ENCODE data around the gene HMCES. TPM values are rescaled to one million over a fixed set of nuclear protein-coding genes. Genes with fewer than 3 reads are reported as not detected.
A peak's percentile ranks its signal among the peaks of the same experiment; 100 is the strongest.

HMCES gene
- total and polyA plus RNA-seq, 11 donors = 30.0 to 46.6 (median 37.7) TPM

- Histone ChIP-seq H3K27ac (no peak overlapping the region), H3K9me3 (no peaks in the 10 kb centered on the region), H3K36me3 (peaks cover 3 to 70% (median 66%) of the 10 kb centered on the region in 9 donors), H3K27me3 (no peaks in the 10 kb centered on the region), H3K4me3 (no peak overlapping the region), H3K4me1 (peaks cover 0 to 26% (median 16%) of the 10 kb centered on the region in 12 donors)
- TF ChIP-seq, protein P1, sequence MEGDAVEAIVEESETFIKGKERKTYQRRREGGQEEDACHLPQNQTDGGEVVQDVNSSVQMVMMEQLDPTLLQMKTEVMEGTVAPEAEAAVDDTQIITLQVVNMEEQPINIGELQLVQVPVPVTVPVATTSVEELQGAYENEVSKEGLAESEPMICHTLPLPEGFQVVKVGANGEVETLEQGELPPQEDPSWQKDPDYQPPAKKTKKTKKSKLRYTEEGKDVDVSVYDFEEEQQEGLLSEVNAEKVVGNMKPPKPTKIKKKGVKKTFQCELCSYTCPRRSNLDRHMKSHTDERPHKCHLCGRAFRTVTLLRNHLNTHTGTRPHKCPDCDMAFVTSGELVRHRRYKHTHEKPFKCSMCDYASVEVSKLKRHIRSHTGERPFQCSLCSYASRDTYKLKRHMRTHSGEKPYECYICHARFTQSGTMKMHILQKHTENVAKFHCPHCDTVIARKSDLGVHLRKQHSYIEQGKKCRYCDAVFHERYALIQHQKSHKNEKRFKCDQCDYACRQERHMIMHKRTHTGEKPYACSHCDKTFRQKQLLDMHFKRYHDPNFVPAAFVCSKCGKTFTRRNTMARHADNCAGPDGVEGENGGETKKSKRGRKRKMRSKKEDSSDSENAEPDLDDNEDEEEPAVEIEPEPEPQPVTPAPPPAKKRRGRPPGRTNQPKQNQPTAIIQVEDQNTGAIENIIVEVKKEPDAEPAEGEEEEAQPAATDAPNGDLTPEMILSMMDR (IDR thresholded peaks at IDR 0.05) = no peak
- no peak for TF ChIP-seq POLR2A (IDR thresholded peaks at IDR 0.05)
- intact Hi-C loops (cut with DNase I) = loop anchor here in 4 of 10 donors (5.0 kb wide), 2 partner anchors 36 to 41 kb away; a partner anchor contains a TSS
- DNase-seq (no peak), ATAC-seq (no peak)
- 69 to 73% (median 70%) methylated on average over 2 of the region's 2 CpGs for WGBS, 4 donors
These were observed 2.3 kb upstream of the HMCES start for GRCh38 chr3:129276385-129276784.

DNA sequence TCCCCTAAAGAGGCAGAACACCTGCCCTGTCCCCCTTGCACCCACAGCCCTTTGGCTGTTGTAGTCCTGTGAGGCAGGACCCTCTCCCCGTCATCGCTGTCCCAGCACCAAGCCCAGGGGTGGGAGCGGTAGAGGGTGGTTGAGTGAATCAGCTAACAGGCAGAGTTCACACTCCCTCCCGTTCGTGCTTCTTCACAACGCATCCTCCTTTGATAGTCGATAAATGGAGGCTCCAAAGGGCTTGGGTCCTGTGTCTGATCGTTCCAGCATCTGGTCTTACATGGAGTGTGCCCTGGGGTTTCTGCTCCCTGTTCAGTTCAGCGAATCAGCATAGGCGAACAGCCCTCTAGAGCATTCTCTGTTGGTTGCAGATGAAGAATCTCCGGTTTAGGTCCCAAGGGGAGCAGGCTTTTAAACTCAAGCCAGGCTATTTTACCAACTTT lies 820 bp upstream of the HMCES start:
- Histone ChIP-seq H3K4me3 (peak overlapping the region in 10 of 12 donors; percentile 77 to 98 (median 91)), H3K27ac (peak overlapping the region; percentile 93 to 98 (median 96)), H3K4me1 (peaks cover 0 to 40% (median 17%) of the 10 kb centered on the region in 12 donors), H3K36me3 (peaks cover 3 to 58% (median 52%) of the 10 kb centered on the region in 9 donors), H3K27me3 (no peaks in the 10 kb centered on the region), H3K9me3 (no peaks in the 10 kb centered on the region)
- TF ChIP-seq, protein P1 (IDR thresholded peaks at IDR 0.05) = no peak
- TF ChIP-seq POLR2A (IDR thresholded peaks at IDR 0.05) = no peak
- DNase-seq (peak in 1 of 5 donors; percentile 18), ATAC-seq (no peak)
- intact Hi-C loops (cut with DNase I) = loop anchor here in 7 of 10 donors (2.0 to 5.0 kb wide), 4 partner anchors 34 to 39 kb away; a partner anchor contains a TSS
- WGBS, 4 donors = 63 to 68% (median 65%) methylated on average over 11 of the region's 11 CpGs

- intact Hi-C loops (cut with DNase I) = loop anchor here in 8 of 10 donors (1.0 to 5.0 kb wide), 5 partner anchors 33 to 38 kb away; a partner anchor contains a TSS
- peaks cover 0 to 40% (median 17%) of the 10 kb centered on the region in 12 donors for H3K4me1 ChIP-seq
- DNase-seq (peak in 4 of 5 donors; percentile 15 to 73 (median 38)), ATAC-seq (peak; percentile 7 to 67 (median 41))
- H3K4me3 ChIP-seq = peak overlapping the region; percentile 77 to 98 (median 91)
- H3K9me3 ChIP-seq = no peaks in the 10 kb centered on the region
- peak; percentile 52 to 75 for TF ChIP-seq POLR2A (IDR thresholded peaks at IDR 0.05)
- TF ChIP-seq, protein P1 (IDR thresholded peaks at IDR 0.05) = no peak
- peaks cover 3 to 48% (median 38%) of the 10 kb centered on the region in 9 donors for H3K36me3 ChIP-seq
- peak overlapping the region; percentile 93 to 98 (median 96) for H3K27ac ChIP-seq
- no peaks in the 10 kb centered on the region for H3K27me3 ChIP-seq
- WGBS, 4 donors = 1% methylated on average over 48 to 82 of the region's 82 CpGs
These were observed 566 bp downstream of the HMCES start for GRCh38 chr3:129278966-129279906.

DNA sequence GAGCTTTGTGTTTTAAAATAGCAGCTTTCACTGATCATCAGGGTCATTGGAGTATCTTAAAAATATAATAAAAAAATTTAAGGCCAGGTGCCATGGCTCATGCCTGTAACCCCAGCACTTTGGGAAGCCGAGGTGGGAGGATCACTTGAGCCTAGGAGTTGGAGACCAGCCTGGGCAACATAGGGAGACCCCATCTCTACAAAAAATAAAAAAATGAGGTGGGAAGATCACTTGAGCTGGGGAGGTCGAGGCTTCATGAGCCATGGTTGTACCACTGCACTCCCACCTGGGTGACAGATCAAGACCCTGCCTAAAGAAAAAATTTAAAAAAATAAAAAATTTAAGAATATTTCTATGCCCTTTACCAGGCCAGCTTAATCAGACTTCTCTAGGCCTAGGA lies 1.5 kb downstream of the HMCES start:
- Histone ChIP-seq H3K4me1 (peaks cover 0 to 40% (median 17%) of the 10 kb centered on the region in 12 donors), H3K9me3 (no peaks in the 10 kb centered on the region), H3K27ac (peak overlapping the region in 3 of 12 donors; percentile 95 to 98 (median 96)), H3K36me3 (peaks cover 3 to 39% (median 28%) of the 10 kb centered on the region in 9 donors), H3K4me3 (peak overlapping the region in 9 of 12 donors; percentile 77 to 98 (median 91)), H3K27me3 (no peaks in the 10 kb centered on the region)
- DNase-seq = no peak
- WGBS, 4 donors = 70 to 76% (median 74%) methylated on average over 2 of the region's 2 CpGs
- no peak for ATAC-seq
- intact Hi-C loops (cut with DNase I) = no loop called here
- TF ChIP-seq, protein P1 (IDR thresholded peaks at IDR 0.05) = no peak
